Cortex of kidney (tissue), 1 donor: ENCODE data around the gene HOTAIR.

Experiments used
- DNase-seq: peaks from one replicate; lab custom pipeline; 2025; lab: John Stamatoyannopoulos, UW

The HOTAIR gene

DNA sequence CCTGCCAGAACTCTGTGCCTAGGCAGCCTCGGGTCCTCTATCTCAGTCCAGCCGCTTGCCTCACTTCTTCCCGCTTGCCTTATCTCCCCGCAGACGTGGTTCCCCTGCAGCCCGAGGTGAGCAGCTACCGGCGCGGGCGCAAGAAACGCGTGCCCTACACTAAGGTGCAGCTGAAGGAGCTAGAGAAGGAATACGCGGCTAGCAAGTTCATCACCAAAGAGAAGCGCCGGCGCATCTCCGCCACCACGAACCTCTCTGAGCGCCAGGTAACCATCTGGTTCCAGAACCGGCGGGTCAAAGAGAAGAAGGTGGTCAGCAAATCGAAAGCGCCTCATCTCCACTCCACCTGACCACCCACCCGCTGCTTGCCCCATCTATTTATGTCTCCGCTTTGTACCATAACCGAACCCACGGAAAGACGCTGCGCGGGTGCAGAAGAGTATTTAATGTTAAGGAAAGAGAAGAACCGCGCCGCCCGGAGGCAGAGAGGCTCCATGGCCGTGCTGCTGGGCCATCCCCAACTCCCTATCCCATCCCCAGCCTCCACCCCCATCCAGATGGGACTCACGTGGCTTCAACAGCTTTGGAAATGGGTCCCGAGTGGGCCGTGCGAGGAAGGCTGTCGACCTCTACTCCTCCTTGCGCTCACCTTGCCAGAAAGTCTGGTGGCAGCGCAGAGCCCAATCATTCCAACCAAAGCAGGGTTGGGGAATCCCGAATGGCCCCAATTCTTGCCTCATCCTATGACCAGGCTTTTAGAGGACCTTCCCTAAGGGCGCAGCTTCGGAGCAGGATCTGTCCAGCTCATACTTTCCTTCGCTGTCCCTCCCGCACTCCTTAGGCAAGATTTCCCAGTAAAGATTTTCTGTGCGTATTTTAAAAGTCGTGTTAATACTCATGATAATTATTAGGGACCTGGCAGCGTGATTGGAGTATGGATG, 29.6 kb downstream of the HOTAIR start:
- DNase-seq: no peak

DNA sequence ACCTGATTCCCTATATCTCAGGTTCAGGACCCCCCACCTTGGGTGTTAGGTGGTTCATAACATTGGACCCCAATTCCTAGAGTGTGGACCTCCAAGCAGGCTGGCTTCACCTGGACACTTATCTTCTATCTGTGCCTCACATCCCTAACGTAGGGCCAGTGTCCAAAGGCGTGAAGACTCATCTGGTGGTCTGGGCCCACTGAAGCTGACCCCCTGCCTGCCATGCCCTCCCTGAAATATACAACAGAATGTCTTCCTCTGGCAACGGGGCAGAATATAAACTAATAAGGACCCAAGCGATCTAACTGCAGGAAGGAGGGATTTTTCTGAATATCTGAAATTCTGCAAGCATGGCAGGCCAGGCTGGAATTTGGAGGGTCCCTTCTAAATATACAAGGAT, 30.5 kb downstream of the HOTAIR start:
- DNase-seq: no peak

DNA sequence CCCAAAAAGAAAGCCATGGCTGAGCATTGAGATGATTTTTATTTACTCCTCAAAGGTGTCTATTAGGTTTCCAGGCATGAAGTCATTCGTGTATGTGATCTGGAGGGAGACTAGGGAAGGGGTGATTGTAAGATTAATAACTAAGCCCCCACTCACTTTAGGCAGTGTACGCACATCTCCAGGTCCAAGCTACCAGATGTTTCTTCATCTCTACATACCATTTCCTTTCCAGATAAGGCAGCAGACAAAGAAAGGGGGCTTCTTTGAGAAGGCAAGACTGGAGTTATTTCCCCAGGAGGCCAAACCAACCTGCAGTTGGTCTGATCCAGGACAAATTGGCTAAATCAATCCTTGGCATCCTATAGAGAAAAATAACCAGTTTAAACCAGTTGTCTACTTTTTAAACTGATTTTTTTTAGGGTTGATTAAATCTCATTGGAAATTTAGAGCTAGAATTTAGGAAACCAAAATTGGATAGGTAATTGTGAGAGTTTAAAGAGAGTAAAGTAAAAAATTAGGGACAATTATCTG, 32.2 kb downstream of the HOTAIR start:
- DNase-seq: no peak

DNA sequence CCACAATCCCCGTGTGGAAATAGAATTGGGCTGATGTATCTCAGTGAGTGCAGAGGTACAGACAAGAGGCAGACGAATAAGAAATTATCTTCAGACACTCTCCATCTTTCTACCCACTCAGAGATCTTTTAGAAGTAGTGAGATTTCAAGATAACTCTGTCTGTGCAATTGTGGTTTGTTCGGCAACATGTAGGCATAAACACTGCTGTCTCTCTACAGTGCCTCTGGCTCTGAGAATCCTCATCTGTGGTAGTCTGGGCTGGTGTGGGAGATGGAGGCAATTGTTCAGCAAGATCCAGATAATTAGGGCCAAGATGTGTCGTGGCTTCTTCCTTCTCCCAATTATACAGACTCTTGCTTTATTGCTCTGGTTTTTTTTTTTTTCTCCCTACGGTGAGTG, 33.0 kb downstream of the HOTAIR start:
- no peak for DNase-seq

GRCh38 chr12:53941187-53941586, 33.6 kb downstream of the HOTAIR start:
- DNase-seq: no peak

- no peak for DNase-seq
These were observed 34.2 kb downstream of the HOTAIR start for GRCh38 chr12:53940443-53941014.

DNA sequence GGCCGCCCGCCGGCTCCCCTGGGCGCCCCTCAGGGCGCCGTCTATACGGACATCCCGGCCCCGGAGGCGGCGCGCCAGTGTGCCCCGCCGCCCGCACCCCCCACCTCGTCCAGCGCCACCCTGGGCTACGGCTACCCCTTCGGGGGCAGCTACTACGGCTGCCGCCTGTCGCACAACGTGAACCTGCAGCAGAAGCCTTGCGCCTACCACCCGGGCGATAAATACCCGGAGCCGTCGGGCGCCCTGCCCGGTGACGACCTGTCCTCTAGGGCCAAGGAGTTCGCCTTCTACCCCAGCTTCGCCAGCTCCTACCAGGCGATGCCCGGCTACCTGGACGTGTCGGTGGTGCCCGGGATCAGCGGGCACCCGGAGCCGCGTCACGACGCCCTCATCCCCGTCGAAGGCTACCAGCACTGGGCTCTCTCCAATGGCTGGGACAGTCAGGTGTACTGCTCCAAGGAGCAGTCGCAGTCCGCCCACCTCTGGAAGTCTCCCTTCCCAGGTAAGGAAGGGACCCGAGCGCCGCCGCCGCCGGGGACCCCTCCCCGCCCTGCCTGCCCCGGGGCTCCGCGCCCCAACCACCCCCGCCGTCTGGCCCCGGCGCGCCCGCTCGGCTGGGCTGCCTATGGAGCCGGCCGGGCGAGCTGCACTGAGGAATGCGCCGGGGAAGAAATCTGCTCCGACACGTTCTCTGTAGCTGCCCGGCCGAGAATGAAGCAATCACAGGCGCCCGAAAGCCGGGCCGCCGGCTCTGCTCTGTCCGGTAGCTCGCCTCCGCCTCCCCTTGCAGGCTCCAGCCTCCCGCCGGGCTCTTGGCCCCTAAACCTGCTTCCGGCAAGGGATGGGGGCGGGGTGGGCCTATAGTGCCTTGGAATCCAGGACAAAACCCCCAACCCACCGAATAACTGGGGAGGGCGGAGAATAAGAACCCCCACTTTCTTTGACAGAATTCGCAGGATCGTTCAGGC, 35.3 kb downstream of the HOTAIR start:
- DNase-seq: no peak

- DNase-seq: no peak
These were observed 36.2 kb downstream of the HOTAIR start, which contains the start of gene HOXC13 for GRCh38 chr12:53938326-53939140. Gene HOXC13 (plus strand): TSS chr12:53938831. CDS start chr12:53938907, 76 bp downstream.

DNA sequence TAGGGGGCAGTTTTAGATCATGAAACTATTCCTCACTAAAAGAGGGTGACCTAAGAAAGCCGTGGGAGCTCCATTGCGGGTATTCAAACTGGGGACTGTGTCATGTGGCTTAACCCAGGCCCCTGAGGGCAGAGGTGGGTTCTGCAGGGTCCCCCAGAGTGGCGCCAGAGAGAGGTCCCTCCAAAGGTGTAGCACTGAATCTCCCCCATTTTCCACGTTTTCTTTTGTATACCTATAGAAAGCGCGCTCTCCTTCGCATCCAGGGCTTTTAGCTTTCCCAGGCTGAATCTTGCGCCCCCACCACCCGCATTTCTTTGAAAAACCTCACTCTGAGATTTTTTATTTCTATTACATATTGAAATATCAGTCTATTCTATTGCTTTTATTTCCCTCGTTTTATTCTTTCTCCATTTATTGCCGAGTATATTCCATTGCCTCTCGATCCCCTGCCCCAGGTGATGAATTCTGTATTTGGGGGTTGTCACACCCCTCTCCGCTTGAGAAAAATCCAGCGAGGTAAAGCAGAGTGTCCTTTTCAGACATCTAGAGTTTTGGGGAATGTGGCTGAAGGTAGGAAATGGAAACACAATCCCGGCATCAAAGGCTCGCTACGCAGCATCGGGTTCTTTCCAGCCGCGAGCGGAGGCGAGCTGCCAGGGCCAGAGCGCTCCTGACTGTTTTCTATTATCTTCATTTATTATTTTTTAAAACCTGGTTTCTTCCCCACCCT, 37.0 kb downstream of the HOTAIR start:
- DNase-seq: no peak

DNA sequence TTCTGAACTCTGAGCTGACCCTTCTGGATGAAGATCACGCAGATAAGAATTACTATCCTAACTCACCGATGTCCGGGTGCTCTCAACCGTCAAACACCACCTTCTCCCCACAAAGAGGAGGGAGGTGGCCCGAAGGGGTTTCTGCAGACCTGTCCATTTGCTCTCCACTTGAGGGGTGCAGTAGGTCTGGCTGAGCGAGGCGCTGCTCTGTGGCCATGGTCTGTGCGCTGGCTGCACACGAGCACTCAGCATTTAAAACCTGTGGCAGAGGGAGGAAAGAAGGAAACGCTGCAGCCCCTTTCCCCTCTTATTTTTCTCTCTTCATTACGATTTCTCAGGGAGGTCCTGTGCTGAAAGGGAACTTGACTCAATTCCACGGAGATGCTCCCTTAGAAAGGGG, 37.7 kb downstream of the HOTAIR start:
- no peak for DNase-seq

DNA sequence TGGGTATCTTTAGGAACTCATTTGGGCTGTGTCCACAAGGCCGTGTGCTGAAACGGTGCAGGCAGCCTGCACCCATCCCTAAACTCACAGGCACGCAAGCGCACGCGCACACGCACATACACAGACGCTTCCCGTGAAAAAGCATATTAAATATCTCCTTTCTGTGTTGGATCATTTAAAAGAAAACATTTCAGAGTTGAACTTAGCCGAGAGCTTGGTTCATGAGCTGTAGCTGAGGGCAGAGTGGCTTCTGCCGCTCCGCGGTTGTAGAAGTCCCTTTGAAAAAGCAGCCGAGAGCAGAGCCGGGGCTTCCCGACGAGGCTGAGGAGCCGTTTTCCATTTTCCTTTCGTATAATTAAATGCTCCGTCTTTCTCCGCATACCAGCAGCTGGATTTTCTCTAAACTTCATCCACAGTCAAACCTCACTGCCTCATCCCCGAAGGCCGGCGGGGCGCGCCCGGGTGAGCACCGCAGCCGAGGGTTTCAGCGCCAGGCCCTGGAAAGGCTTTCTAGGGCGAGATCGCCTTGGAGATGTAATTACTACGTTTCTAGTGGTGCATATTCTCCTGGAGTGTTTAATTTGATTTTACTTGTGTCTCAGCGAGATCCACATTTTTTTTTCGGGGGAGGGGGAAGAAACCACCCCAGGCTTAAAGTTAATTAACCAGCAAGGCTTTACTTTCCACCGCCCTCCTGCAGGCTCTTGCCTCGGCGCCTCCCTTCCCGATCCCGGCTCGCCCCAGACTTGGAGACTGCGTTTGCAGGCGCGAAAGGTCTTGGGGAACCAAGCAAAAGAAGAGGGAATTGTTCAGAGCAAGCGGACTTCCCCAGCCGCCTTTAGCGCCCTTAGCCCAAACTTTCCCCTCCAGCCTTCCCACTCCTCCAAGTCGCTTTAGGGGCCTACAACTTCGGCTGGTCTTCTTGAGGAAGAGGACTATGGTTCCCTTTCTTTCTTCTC, 39.1 kb downstream of the HOTAIR start:
- no peak for DNase-seq

GRCh38 chr12:53932915-53933314, 41.8 kb downstream of the HOTAIR start:
- no peak for DNase-seq

GRCh38 chr12:53931844-53932581, 42.7 kb downstream of the HOTAIR start:
- no peak for DNase-seq

DNA sequence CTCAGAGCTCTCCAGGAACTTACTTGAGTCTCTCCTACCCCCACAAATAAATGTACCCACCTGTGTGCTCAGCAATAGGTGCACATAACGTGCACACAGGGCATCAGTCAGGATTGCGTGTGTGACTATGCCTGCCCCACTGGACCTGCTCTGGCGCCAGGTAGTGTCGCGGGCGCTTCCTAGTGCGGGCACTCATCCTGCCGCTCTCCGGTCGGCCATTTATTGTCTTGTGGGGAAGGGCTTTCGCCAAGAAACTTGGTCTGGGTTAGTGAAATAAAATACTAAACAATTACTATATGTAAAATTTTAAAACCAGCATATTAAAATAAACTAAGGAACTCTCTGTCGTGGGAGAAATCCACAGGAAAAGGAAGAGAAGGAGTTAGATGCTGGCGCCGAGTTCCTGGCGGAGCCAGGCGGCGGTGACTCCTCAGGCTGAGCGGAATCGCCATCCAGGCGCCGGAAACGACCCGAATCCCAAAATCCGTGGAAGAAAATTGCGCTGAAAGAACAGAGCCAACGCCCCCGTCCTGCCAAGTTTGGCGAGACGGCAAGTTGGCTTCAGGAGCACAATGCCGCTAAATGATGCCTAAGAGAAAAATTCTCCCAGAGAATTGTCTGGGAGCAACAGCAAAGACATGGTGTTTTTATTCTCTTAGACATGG, 44.0 kb downstream of the HOTAIR start:
- no peak for DNase-seq

DNA sequence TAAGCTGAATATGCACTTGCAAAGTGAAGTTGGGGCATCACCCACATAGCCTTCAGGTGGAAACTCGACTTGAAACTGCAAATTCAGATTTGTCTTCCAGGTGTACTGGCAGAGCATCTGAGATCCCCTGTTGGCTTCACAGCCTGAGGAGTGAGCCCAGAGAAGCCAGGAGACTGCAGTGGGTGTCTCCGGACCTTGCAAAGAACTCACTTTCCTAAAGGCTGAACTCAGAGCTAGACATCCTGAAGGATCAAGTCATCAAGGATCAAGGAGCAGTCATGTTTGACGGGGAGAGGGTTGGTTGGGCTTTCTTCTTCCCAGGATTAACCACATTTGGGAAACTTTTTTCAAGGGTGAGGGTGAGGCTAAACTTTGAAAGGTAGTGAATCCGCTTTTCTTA, 45.2 kb downstream of the HOTAIR start:
- DNase-seq: no peak

- DNase-seq: no peak
These were observed 46.5 kb downstream of the HOTAIR start for GRCh38 chr12:53928054-53928835.
